ENCODE measurements around the gene ELOB.
"Not testable (repeated sequence)": the region's sequence is repeated elsewhere in the genome, so short reads cannot be mapped to it uniquely, and the experiment has no call there.

Gene ELOB

DNA sequence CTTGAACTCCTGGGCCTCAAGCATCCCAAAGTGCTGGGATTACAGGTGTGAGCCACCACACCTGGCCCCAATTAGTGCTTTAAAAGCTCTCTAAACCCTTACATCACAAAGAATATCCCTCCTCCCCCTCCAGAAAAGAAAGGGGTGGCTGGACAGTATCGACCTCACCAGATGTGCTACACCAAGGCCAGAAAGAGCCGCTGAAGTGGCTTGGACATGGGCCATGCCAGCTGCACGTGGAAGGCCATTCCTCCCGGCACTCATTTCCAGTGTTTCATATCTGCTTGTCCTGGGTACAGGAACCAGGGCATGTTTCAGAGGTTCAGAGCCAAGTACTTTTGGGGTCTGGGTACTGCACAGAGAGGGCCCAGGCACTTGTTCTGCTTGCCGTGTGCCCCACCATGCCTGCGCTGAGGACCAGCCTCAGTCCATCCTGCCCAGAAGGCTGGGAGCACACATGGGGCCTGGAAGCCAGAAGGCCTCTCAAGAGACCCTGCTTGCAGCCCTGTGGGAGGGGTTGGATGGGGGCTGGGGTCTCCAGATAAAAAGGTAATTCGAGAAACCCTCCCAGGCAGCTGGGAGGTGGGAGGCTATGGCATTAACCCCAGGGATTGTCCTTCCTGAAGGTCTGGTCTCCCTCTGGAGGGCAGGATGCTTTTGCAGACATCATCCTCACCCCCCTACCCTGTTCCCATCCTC, 28.2 kb downstream of the ELOB start:
- no peak for DNase-seq (ENCODE audit: low read depth, low spot score)

DNA sequence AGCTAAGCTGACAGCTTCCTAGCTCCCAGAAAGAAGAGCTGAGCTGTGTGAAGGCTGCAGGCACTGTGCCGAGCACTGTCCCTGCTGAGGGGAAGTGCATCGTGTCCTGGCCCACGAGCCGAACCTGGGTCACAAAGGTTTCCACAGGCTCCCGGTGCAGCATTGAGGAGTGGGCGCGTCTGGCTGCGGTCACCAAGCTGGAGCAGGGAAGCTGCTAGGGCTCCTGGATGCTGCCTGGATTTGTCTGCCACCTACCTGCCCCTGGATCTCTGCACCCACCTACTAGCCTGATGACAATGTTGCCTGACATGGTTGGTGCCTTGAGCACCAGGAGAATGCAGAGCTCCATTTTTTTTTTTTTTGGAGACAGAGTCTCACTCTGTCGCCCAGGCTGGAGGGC, 31.1 kb downstream of the ELOB start:
- no peak for DNase-seq (ENCODE audit: low read depth, low spot score)

DNA sequence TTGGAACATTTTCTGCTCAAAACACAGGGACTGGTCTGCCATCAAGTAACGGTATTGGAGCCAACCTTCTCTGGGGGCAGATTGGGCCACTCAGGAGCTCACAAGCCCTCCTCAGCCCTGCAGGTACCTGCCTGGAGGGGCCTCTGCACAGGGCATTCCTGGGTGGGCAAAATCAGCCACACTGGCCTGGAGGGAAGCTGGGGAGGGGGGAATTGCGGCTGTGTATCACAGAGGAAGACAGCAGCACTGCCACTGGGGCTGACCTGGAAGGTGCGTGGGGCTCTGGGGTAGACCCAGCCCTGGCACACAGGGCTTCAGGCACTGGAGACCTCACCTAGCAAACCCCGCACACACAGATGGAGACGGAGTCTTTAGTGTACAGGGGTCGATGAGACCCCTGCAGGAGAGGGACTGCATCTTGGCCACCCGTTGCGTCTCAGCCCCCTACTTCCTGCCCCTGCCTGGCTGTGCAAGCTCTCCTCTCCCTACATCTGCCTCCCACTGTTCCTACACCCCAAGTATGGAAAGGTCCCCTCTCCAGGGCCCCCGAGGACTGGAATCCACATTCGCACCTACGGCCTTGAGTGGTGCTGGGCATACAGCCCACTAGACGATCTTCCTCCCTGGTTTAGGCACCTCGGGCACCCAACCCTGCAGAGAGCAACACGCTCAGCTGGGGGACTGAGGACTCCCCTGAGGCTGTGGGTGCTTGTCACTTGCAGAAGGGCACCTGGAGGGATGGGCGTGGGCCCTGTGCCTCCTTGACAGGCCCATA, 31.8 kb downstream of the ELOB start:
- DNase-seq (ENCODE audit: low read depth, low spot score): no peak

DNA sequence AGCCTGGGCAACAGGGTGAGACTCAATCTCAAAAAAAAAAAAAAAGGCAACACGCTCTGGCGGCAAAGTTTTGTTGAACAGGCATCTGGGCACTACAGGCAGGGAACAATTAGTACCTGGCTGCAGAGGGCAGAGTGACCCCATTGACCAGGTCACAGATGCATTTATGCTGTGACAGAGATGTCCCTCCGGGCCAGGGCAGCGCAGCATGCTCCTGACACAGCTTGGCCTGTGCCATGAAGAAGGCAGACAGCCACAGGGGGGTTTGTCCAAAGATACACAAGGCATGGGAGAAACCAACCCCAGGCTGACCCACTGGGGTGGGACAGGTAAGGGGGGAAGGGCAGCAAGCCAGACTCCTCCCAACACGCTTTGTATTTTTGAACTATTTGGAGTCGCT, 32.4 kb downstream of the ELOB start:
- no peak for DNase-seq (ENCODE audit: low read depth, low spot score)

DNA sequence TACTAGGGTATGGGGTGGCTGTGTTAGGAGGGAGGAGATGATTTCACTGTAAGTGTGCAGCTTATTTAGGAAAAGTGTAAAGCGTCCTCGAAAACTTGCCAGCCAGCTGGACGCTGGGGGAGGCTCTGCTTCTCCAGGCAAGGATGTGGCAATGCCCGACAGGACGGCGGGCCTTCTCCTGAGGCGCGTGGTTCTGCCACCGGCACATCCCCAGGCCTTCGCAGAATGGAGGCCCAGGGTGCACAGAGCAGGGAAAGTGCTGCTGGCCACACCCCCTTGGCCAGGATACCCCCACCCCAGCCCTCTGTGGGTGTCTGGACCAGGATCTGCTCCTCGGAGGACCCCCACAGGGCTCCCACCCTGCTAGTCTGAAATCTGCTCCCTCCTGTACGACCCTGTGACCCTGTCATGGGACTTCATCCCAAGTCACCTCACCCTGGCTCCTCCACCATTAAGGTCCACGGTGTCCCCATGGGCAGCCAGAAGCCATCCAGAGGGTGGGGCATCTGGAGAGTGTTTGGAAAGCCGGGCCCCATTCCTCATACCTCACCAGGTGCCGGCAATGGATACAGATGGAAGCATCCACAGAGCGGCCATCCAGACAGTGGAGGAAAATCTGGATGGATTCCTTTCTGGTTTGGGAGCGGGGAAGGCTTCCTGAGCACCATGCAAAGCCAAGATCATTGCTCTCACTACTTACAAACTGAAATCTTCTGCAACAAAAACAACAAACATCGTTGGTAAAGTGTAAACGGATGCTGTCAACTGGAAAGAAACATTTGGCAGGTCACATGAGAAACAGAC, 33.9 kb downstream of the ELOB start:
- DNase-seq (ENCODE audit: low read depth, low spot score): no peak

DNA sequence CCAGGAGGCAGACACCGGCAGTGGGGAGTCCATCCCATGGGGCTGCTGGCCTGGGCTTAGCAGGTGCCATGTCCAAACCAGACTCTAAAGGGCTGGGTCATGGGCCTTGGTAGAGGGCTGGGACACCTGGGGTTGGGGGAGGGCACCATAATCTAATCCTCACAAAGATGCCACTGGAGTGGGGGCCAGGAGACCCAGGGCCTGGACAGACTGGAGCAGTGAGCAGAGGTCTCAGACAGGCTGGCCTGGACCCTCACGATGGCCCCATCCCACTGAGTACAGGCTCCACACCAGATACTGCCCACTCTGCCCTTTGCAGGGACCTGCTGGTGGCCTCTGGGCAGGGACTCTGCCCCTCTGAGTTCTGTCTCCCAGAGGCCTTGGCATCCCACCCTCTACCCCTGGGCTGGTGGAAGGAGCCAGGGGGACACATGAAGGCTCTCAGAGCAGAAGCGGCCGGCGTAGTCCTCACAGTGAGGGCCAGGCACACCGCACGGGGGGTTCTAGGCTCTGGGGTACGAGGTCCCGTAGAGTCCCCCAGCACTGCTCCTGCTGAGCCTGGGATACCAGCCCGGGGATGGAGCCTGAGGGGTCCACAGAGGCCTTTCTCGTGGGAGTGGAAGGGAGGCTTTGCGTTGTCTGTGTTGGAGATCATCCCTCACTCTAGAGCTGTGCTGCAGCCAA, 34.6 kb downstream of the ELOB start:
- DNase-seq (ENCODE audit: low read depth, low spot score): no peak

DNA sequence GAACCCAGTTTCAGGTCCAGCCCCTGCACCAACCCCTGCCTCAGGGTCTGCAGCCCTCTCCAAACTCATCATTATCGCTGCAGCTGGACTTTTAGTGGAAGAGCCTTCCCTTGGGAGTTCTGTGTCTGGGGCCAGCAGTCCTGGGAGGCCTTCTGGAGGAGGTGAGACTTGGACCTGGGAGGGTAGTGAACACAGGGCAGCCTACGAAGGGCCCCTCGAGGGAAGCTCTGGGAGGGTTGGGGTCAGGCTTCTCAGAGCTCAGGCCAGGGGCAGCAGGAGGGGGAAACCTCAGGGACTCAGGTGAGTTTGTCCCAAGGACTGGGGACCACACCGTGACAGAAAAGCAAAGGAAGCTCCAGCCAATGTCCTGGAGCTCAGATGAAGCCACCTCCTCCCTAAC, 35.9 kb downstream of the ELOB start:
- DNase-seq (ENCODE audit: low read depth, low spot score): no peak

DNA sequence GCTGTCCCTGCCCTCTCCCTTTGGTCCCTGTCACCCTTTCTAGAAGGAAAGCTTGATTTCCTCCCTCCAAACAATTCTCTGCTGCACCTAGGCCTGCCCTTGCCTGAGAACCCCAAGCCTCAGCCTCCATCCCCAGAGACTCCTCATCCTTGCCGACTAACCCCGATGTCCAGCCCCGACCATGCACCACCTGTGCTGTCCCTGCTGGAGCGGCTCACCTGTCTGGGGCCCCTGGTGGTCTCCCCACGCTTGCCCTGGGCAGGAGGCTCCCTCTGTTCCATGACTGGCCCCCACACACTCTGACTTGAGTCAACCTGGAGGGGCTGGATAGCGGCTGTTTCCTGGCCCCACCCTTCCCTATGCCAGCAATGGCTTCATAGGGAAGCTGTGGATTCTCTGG, 36.6 kb downstream of the ELOB start:
- no peak for DNase-seq (ENCODE audit: low read depth, low spot score)

DNA sequence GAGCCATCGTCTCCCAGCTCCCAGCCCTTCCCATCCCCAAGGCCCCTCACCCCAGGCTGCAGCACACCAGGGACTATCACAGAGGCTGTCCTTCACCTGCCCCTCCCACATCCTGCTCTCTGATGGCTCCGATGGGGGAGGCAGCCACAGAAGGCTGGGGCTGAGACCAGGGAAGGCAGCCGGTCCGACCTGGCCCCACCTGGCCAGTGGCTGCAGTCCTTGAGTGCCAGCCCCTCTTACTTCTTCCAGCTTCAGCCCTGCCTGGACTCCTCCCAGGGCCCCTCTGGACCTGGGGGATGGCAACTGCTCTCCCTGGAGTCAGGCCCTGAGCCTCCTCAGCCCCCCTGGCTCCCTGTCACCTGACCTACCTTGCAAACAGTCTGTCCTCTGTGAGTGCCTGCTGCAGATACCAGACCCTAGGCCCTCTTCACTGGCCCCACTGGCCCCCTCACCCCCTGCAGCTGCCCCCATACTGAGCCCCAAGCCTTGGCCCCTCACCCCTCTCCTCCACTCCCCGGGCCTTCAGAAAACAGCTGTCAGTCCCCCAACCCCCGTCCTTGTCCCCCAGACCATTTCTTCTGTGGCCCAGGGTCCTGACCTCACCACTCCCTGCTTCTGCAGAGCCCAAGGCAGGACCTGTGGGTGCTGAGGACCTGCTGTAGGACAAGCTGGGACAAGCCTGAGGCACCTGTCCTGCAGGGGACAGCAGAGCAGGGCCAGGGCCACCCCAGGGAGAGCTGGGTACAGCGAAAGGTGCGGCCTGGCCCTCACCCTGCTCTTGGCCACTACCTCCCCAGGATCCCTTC, 37.3 kb downstream of the ELOB start:
- no peak for DNase-seq (ENCODE audit: low read depth, low spot score)

DNA sequence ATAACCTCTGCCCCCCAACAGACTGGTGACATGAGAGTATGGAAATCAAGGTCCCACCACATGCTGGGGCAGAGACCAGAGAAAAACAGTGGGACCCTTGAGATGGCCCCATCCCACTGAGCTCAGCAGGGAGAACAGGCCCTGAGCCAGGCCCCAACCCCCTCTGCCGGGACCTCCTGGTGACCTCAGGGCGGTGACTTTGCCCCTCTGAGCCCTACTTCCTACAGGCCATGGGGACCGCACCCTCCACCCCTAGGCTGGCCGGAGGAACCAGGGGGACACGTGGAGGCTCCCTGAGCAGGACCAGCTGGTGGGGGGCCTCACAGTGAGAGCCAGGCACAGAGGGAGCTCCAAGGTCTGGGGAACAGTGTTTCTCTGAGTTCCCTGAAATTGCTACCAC, 38.5 kb downstream of the ELOB start:
- DNase-seq (ENCODE audit: low read depth, low spot score): no peak

DNA sequence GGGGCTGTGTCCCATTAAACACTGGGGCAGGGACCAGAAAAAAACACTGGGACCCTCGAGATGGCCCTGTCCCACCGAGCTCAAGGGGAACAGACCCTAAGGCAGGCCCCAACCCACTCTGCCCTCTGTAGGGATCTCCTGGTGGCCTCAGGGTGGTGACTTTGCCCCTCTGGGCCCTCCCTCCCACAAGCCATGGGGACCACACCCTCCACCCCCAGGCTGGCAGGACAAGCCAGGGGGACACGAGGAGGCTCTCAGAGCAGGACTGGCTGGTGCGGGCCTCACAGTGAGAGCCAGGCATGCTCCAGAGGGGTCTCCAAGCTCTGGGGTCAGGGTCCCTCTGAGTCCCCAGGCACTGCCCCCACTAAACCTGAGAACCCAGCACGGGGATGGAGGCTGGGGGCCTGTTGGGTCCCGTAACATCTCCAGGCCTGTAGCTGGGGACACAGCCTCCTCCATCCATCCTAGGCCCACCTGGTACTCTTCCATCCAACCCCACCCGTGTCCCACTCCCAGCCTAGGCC, 39.1 kb downstream of the ELOB start:
- DNase-seq (ENCODE audit: low read depth, low spot score): no peak

DNA sequence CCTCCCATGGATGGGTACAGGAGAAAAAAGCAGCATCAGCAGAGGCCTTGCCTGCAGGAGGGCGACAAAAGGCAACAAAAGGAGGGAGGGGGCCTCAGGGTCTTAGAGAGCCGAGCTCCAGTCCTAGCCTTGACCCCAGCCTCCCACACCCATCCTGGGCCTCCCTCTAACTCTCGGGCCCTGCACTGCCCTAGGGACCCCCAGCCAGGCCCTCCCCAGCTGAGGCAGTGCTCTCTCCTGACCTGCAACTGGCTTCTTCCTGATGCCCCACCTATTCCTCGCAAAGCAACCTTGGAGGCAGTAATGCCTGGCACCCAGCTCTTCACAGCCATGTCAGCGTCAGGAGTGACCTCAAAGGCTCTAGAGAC, 39.9 kb downstream of the ELOB start:
- no peak for DNase-seq (ENCODE audit: low read depth, low spot score)

DNA sequence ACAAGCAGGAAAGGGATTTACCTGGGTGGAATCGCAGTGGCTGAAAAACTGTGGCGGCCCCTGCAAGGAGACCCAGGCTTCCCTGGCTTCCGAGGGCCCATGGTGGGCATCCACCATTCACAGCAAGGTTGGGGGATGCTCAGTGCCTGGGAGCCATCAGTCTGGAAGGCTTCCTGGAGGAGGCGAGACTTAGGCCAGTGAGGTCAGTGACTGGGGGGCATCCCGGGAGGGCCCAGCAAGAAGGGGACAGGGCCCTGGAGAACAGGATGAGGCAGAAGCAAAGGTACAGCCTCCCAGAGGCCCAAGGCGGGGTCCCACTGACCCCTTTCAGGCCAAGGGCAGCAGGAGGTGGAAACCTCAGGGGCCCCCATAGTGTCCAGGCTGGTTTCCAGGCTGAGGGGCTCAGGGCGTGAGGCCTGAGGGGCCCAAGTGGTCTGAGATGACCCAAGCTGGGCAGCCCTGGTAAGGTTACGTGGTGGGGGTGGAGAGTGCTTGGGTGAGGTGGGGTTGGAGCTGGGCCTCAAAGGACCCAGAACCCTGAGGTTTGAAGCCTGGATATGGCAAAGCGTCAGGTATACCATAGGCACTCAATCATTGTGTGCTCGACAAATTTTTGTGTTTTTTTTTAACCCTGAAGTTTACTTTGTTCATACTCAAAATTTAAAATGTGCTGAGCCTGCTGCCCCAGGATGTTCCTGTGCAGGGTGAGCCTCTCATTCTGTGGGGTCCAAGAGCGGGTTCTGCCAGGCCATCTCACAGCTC, 40.4 kb downstream of the ELOB start:
- no peak for DNase-seq (ENCODE audit: low read depth, low spot score)

DNA sequence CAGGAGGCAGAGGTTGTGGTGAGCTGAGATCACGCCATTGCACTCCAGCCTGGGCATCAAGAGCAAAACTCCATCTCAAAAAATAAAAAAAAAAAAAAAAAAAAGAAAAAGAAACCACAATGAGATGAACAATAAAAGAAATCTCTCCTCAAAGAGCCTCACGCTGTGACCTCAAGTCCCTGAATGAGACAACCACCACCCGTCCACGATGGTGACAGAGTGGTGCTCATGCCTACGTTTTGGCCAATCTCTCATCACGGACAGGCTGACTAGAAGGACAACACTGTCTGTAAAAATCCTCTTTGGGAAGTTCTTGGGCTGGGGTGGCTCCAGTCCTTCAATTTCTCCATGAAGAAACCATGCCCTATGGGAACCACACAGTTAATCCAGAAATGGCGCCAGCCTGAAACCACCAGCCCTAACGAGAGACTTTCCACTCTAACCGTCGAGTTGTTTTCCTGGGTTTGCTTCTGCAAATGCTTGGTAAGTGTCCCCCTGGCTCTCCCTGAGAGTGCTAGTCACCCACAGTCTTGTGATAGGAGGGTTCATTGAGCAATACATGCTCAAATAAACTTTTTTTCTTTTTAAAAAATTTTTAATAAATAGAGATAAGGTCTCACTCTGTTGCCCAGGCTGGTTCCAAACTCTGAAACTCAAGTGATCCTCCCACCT, 42.1 kb downstream of the ELOB start:
- DNase-seq (ENCODE audit: low read depth, low spot score): no peak

DNA sequence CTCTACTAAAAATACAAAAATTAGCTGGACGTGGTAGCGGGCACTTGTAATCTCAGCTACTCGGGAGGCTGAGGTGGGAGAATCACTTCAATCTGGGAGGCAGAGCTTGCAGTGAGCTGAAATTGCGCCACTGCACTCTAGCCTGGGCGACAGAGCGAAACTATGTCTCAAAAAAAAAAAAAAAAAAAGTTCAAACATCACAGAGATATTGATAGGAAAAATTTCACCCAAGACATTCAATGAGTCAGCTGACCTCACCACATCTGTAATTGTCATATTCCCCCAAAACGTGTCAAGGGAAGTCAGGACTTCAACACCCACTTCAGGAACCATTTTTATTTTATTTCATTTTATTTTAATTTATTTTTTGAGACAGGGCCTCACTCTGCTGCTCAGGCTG, 49.0 kb downstream of the ELOB start:
- no peak for DNase-seq (ENCODE audit: low read depth, low spot score)

DNA sequence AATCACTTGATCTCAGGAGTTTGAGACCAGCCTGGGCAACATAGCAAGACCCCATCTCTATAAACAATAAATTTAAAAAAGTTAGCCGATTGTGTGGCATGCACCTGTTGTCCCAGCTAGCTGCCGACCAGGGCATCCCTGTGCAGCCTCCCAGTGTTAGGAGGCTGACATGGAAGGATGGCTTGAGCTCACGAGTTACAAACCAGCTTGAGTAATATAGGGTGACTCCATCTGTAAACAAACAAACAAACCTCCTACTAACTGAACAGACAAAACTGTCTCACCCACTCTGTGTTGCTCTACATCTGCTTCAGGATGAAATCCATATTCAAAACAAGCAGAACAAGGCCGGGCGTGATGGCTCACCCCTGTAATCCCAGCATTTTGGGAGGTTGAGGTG, 50.2 kb downstream of the ELOB start:
- no peak for DNase-seq (ENCODE audit: low read depth, low spot score)

DNA sequence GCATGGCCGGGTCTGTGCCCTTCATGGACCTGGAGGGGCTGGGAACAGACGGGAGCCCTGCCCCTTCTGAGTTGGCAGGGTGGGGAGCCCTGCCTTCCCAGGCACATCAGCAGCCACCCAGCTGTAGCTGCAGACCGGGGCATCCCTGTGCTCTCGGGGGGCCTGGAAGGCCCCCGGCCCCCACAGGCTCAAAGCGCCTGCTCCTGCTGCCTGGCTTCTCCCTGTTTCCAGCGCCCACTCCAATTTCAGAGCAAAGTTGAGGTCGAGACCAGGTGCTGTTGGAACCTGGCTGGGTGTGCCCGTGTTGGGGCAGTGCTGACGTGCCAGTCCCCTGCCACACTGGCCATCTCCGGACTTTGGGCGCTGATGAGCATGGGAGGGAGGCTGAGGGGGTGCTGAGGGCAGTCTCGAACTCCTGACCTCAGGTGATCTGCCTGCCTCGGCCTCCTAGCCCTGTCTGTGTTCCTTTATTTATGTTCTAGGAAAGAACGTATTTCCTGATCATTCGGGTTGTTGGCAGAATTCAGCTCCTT, 52.2 kb downstream of the ELOB start:
- DNase-seq (ENCODE audit: low read depth, low spot score): no peak

DNA sequence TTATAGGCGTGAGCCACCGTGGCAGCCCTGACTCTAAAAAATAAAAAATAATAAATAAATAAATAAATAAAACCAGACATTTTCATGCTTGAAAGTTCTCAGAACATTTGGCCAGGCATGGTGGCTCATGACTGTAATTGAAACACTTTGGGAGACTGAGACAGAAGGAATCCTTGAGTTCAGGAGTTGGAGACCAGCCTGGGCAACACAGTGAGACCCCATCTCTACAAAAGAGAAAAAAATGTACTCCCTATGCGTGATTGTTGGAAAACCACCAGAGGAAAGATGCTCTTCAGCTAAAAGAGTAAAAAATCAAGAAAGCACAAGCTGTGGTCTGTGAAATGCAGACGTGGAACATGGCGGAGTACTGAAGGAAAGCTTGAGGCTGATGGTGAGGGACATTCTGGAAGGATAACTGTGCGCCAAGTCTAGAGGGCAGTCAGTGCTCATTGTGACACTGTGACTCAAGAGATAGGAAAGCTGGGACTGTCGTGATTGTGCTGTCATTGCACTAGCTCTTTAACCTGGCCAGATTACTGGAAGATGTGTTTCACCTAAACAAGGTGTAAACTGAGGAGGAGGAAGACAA, 52.9 kb downstream of the ELOB start:
- no peak for DNase-seq (ENCODE audit: low read depth, low spot score)

DNA sequence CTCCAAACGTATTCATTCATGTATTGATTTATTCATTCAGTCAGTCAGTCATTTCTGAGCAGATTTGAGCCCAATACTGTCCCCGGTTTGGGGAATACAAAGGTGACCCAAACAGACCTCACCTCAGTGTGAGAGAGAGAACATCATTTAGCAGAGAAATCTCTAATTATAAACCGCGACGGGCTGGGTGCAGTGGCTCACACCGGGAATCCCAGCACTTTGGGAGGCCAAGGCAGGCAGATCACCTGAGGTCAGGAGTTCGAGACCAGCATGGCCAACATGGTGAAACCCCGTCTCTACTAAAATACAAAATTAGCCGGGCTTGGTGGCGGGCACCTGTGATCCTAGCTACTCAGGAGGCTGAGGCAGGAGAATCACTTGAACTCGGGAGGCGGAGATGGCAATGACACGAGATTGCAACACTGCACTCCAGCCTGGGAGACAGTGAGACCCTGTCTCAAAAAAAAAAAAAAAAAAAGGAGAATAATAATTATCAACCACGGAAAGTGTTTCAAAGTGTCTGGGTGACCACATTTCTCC, 55.4 kb downstream of the ELOB start:
- DNase-seq (ENCODE audit: low read depth, low spot score): not testable (repeated sequence)

Measured in iPS DF 19.7 (cell line).